Brain microvascular endothelial cell (primary cell): ENCODE results near the gene CDKN2B-AS1.
A peak's percentile ranks its signal among the peaks of the same experiment; 100 is the strongest.

Source experiments
- DNase-seq: peaks from one replicate; pipeline ENCODE4 v3.0.0-alpha.2; 2020
- H3K27ac ChIP-seq: fragments of 250-450 bp; sonication (Bioruptor Pico); 2 replicates; pipeline ENCODE4 v1.5.1; 2020; ENCODE audit warnings: mild to moderate bottlenecking, moderate library complexity
- H3K27me3 ChIP-seq: fragments of 250-450 bp; sonication (Bioruptor Pico); replicated peaks from 2 replicates; pipeline ENCODE4 v1.5.1; 2020; ENCODE audit warnings: mild to moderate bottlenecking
- H3K36me3 ChIP-seq: fragments of 250-450 bp; sonication (Bioruptor Pico); replicated peaks from 2 replicates; pipeline ENCODE4 v1.5.1; 2020; ENCODE audit warnings: mild to moderate bottlenecking
- H3K4me3 ChIP-seq: 2 replicates; pipeline ENCODE4 v1.5.1; 2011; ENCODE audit warnings: low read depth, mild to moderate bottlenecking, control low read depth, low read length, moderate library complexity
- CTCF ChIP-seq: IDR thresholded peaks from 2 replicates; pipeline ENCODE4 v1.5.1; 2011; ENCODE audit warnings: low read depth, mild to moderate bottlenecking, moderate library complexity, low read length, control low read depth, inconsistent platforms; ENCODE audit errors: missing control alignments
- in situ Hi-C: cut with HindIII; loops from 2 replicates; pipeline ENCODE4 v1.10.0; 2017; ENCODE audit warnings: low sequenced_read_pairs, low pct_ligation_motif_present

CDKN2B-AS1 gene

GRCh38 chr9:22031655-22032411, 37.2 kb downstream of the CDKN2B-AS1 start:
- in situ Hi-C loops, result loop anchor here (25.0 kb wide), 1 partner anchor 205 kb away; no protein-coding TSS in a partner anchor
- H3K27ac ChIP-seq, result no peak overlapping the region
- TF ChIP-seq CTCF, result no peak
- H3K27me3 ChIP-seq, result no peaks in the 10 kb centered on the region
- no peak for DNase-seq
- H3K36me3 ChIP-seq, result no peaks in the 10 kb centered on the region
- no peak overlapping the region for H3K4me3 ChIP-seq

GRCh38 chr9:22033012-22033630, 38.5 kb downstream of the CDKN2B-AS1 start:
- no peak for TF ChIP-seq CTCF
- no peaks in the 10 kb centered on the region for H3K36me3 ChIP-seq
- H3K27ac ChIP-seq, result no peak overlapping the region
- H3K4me3 ChIP-seq, result no peak overlapping the region
- no peaks in the 10 kb centered on the region for H3K27me3 ChIP-seq
- no peak for DNase-seq
- in situ Hi-C loops, result loop anchor here (25.0 kb wide), 1 partner anchor 204 kb away; no protein-coding TSS in a partner anchor

- no peak overlapping the region for H3K27ac ChIP-seq
- TF ChIP-seq CTCF, result no peak
- no peaks in the 10 kb centered on the region for H3K27me3 ChIP-seq
- H3K36me3 ChIP-seq, result no peaks in the 10 kb centered on the region
- in situ Hi-C loops, result loop anchor here (25.0 kb wide), 1 partner anchor 202 kb away; no protein-coding TSS in a partner anchor
- no peak overlapping the region for H3K4me3 ChIP-seq
- DNase-seq, result no peak
Observed at GRCh38 chr9:22035591-22036011, 41.0 kb downstream of the CDKN2B-AS1 start.

- H3K36me3 ChIP-seq, result no peaks in the 10 kb centered on the region
- in situ Hi-C loops, result loop anchor here (25.0 kb wide), 1 partner anchor 200 kb away; no protein-coding TSS in a partner anchor
- no peaks in the 10 kb centered on the region for H3K27me3 ChIP-seq
- no peak overlapping the region for H3K4me3 ChIP-seq
- H3K27ac ChIP-seq, result no peak overlapping the region
- DNase-seq, result no peak
- TF ChIP-seq CTCF, result no peak
Observed at GRCh38 chr9:22036866-22037626, 42.5 kb downstream of the CDKN2B-AS1 start.

- in situ Hi-C loops, result loop anchor here (25.0 kb wide), 1 partner anchor 199 kb away; no protein-coding TSS in a partner anchor
Observed at GRCh38 chr9:22037954-22038690, 43.5 kb downstream of the CDKN2B-AS1 start.

More at GRCh38 chr9:22037954-22038690, 43.5 kb downstream of the CDKN2B-AS1 start:
- DNase-seq, result no peak
- no peaks in the 10 kb centered on the region for H3K36me3 ChIP-seq
- H3K4me3 ChIP-seq, result no peak overlapping the region
- no peak overlapping the region for H3K27ac ChIP-seq
- H3K27me3 ChIP-seq, result no peaks in the 10 kb centered on the region
- peak; percentile 49 for TF ChIP-seq CTCF
